OCI-LY1 (cell line): ENCODE data around the gene MACROD2.

Experiments
- H2AFZ ChIP-seq: fragments of 200-600 bp; sonication (generic), shearing (Covaris generic); 2 replicates; pipeline ENCODE4 v1.6.0; 2014; ENCODE audit warnings: antibody characterized with exemption, mild to moderate bottlenecking, low read length
- H3F3A ChIP-seq: fragments of 200-600 bp; sonication (generic), shearing (Covaris generic); 2 replicates; pipeline ENCODE4 v1.6.0; 2014; ENCODE audit warnings: mild to moderate bottlenecking, antibody characterized with exemption, low read length, moderate library complexity; ENCODE audit not compliant: insufficient read depth
- H3K27ac ChIP-seq: fragments of 200-600 bp; sonication (generic); 2 replicates; pipeline ENCODE4 v1.5.1; 2014; ENCODE audit warnings: low read length, mixed run types, mild to moderate bottlenecking, low read depth; ENCODE audit not compliant: poor library complexity, severe bottlenecking
- H3K27me3 ChIP-seq: fragments of 200-600 bp; sonication (generic); 2 replicates; pipeline ENCODE4 v1.6.0; 2014; ENCODE audit warnings: antibody characterized with exemption, mild to moderate bottlenecking, low read length, moderate library complexity; ENCODE audit not compliant: insufficient read depth
- H3K36me3 ChIP-seq: fragments of 200-600 bp; sonication (generic); 2 replicates; pipeline ENCODE4 v1.6.1; 2014; ENCODE audit warnings: mild to moderate bottlenecking, antibody characterized with exemption, low read length, moderate library complexity, mixed read lengths; ENCODE audit not compliant: insufficient read depth
- H3K4me1 ChIP-seq: fragments of 200-600 bp; sonication (generic); 2 replicates; pipeline ENCODE4 v1.5.1; 2014; ENCODE audit warnings: mild to moderate bottlenecking, low read length, moderate library complexity; ENCODE audit not compliant: insufficient read depth, severe bottlenecking
- H3K4me2 ChIP-seq: fragments of 200-600 bp; sonication (generic), shearing (Covaris generic); 2 replicates; pipeline ENCODE4 v1.6.1; 2014; ENCODE audit warnings: low read length
- H3K4me3 ChIP-seq: fragments of 200-600 bp; sonication (generic); 2 replicates; pipeline ENCODE4 v1.5.1; 2014; ENCODE audit warnings: low read length, low read depth, mild to moderate bottlenecking, mixed read lengths; ENCODE audit not compliant: poor library complexity, severe bottlenecking
- H3K79me2 ChIP-seq: fragments of 200-600 bp; shearing (Covaris generic); 2 replicates; pipeline ENCODE4 v1.6.1; 2016; ENCODE audit warnings: mixed run types, low read length, mixed read lengths; ENCODE audit not compliant: insufficient read depth
- H3K9ac ChIP-seq: fragments of 200-600 bp; sonication (generic), shearing (Covaris generic); 2 replicates; pipeline ENCODE4 v1.6.1; 2014; ENCODE audit warnings: mild to moderate bottlenecking, low read length, mixed read lengths
- H3K9me2 ChIP-seq: fragments of 200-600 bp; sonication (generic), shearing (Covaris generic); 2 replicates; pipeline ENCODE4 v1.6.1; 2014; ENCODE audit warnings: low read depth, mild to moderate bottlenecking, low read length, mixed read lengths
- H3K9me3 ChIP-seq: fragments of 200-600 bp; shearing (Covaris generic); 2 replicates; pipeline ENCODE4 v1.6.1; 2014; ENCODE audit warnings: low read length, mixed read lengths
- H4K20me1 ChIP-seq: fragments of 200-600 bp; sonication (generic), shearing (Covaris generic); 2 replicates; pipeline ENCODE4 v1.6.0; 2016; ENCODE audit warnings: mild to moderate bottlenecking, low read length; ENCODE audit not compliant: insufficient read depth
- CTCF ChIP-seq: fragments of 200-600 bp; sonication (generic), shearing (Covaris generic); IDR thresholded peaks from 2 replicates; pipeline ENCODE4 v1.5.1; 2017; ENCODE audit warnings: mild to moderate bottlenecking, antibody characterized with exemption, low read length, moderate library complexity, mixed read lengths
- EZH2 ChIP-seq: fragments of 200-600 bp; sonication (generic), shearing (Covaris generic); IDR thresholded peaks from 2 replicates; pipeline ENCODE4 v1.8.0; 2017; ENCODE audit warnings: borderline replicate concordance, mixed run types, mild to moderate bottlenecking, antibody characterized with exemption, low read length, moderate library complexity, mixed read lengths

The MACROD2 gene

GRCh38 chr20:15288106-15288505 lies 1292.8 kb downstream of the MACROD2 start:
- H4K20me1 ChIP-seq: no peaks in the 10 kb centered on the region

DNA sequence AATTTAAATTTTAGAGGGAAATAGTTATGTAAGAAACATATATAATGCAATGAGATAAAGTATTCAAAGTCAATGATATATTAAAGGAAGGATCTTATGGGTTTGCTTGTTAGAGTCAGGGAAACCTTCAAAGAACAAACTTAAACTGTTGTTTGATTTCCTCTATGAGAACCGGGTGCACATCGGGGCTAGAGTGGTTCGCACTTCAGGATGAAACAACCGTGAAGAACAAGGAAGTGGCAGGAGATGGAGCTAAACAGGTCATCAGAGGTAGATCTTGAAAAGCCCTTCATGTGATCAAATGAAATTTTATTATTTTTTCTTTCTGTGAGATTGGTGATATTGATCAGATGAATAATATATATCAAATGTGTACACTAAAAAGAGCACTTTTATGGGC lies 1294.0 kb downstream of the MACROD2 start:
- H3F3A ChIP-seq: no peaks in the 10 kb centered on the region

More at GRCh38 chr20:15288106-15288505, 1292.8 kb downstream of the MACROD2 start:
- no peaks in the 10 kb centered on the region for H3K27me3 ChIP-seq
- H3K9ac ChIP-seq: no peak overlapping the region
- no peak overlapping the region for H2AFZ ChIP-seq
- no peak overlapping the region for H3K4me3 ChIP-seq
- TF ChIP-seq EZH2: no peak
- TF ChIP-seq CTCF: no peak
- H3K4me1 ChIP-seq: no peaks in the 10 kb centered on the region
- no peak overlapping the region for H3K4me2 ChIP-seq
- no peaks in the 10 kb centered on the region for H3K9me3 ChIP-seq
- no peaks in the 10 kb centered on the region for H3K9me2 ChIP-seq
- H3K27ac ChIP-seq: no peak overlapping the region
- no peaks in the 10 kb centered on the region for H3K36me3 ChIP-seq
- H3K79me2 ChIP-seq: no peaks in the 10 kb centered on the region
- H3F3A ChIP-seq: no peaks in the 10 kb centered on the region

GRCh38 chr20:15292405-15292804 lies 1297.1 kb downstream of the MACROD2 start:
- no peak overlapping the region for H2AFZ ChIP-seq
- no peaks in the 10 kb centered on the region for H3K4me1 ChIP-seq
- no peak overlapping the region for H3K4me3 ChIP-seq
- TF ChIP-seq CTCF (no peak), EZH2 (no peak)
- no peaks in the 10 kb centered on the region for H3K27me3 ChIP-seq
- H3F3A ChIP-seq: no peaks in the 10 kb centered on the region
- H3K79me2 ChIP-seq: no peaks in the 10 kb centered on the region
- no peaks in the 10 kb centered on the region for H4K20me1 ChIP-seq
- no peaks in the 10 kb centered on the region for H3K9me3 ChIP-seq
- no peak overlapping the region for H3K4me2 ChIP-seq
- H3K9ac ChIP-seq: no peak overlapping the region
- H3K36me3 ChIP-seq: no peaks in the 10 kb centered on the region
- no peaks in the 10 kb centered on the region for H3K9me2 ChIP-seq
- H3K27ac ChIP-seq: no peak overlapping the region

More for the DNA sequence above, 1294.0 kb downstream of the MACROD2 start:
- Histone ChIP-seq H3K4me2 (no peak overlapping the region), H3K27ac (no peak overlapping the region), H3K27me3 (no peaks in the 10 kb centered on the region), H3K79me2 (no peaks in the 10 kb centered on the region), H3K36me3 (no peaks in the 10 kb centered on the region), H3K4me3 (no peak overlapping the region), H2AFZ (no peak overlapping the region), H3K9me2 (no peaks in the 10 kb centered on the region), H3K4me1 (no peaks in the 10 kb centered on the region), H3K9me3 (no peaks in the 10 kb centered on the region), H3K9ac (no peak overlapping the region), H4K20me1 (no peaks in the 10 kb centered on the region)
- TF ChIP-seq EZH2: no peak
- TF ChIP-seq CTCF: no peak
